K562 (cell line): ENCODE results near the gene RNF144A. TPM values are rescaled to one million over a fixed set of nuclear protein-coding genes. Genes with fewer than 3 reads are reported as not detected.
A peak's percentile ranks its signal among the peaks of the same experiment; 100 is the strongest.

Experiments
- BRD4 ChIP-seq: fragments of 200-600 bp; sonication (generic); IDR thresholded peaks from 2 replicates; pipeline ENCODE4 v1.6.1; 2017; ENCODE audit warnings: inconsistent platforms
- CCNT2 ChIP-seq: IDR thresholded peaks from 2 replicates; pipeline ENCODE4 v1.6.1; 2011; ENCODE audit warnings: borderline replicate concordance, low read depth, mild to moderate bottlenecking, moderate library complexity, mixed read lengths, low read length; ENCODE audit not compliant: insufficient read length; ENCODE audit errors: extremely low read depth
- ETV1 ChIP-seq: fragments of 450-650 bp; conservative IDR thresholded peaks from 2 replicates; pipeline ENCODE4 v1.6.1; 2016; ENCODE audit warnings: missing genetic modification characterization, control low read depth, low read depth, missing compliant biosample characterization
- GTF2B ChIP-seq: IDR thresholded peaks from 2 replicates; pipeline ENCODE4 v1.6.1; 2011; ENCODE audit not compliant: insufficient read length; ENCODE audit errors: extremely low read depth
- HCFC1 ChIP-seq: IDR thresholded peaks from 2 replicates; pipeline ENCODE4 v1.6.1; 2012; ENCODE audit warnings: low read depth, low read length, improper control_type of control experiment
- POLR2H ChIP-seq: IDR thresholded peaks from 2 replicates; pipeline ENCODE4 v1.6.1; 2016; ENCODE audit warnings: missing genetic modification characterization, low read depth, mild to moderate bottlenecking, control low read depth, missing compliant biosample characterization, moderate library complexity
- PTTG1 ChIP-seq: fragments of 450-650 bp; IDR thresholded peaks from 2 replicates; pipeline ENCODE4 v1.6.1; 2016; ENCODE audit warnings: low read depth, mild to moderate bottlenecking, missing genetic modification characterization, missing compliant biosample characterization
- SRF ChIP-seq, 2 experiments: fragments of 250-450, 450-650 bp in 1 of 2; sonication (Bioruptor Pico) in 1 of 2; sonication (generic) in 1 of 2; formaldehyde crosslinking; IDR thresholded peaks; 2 replicates each; pipeline versions ENCODE4 v1.5.0 to v1.5.1; 2020 to 2022; ENCODE audit warnings: mild to moderate bottlenecking in 1 of 2, missing genetic modification reagents in 1 of 2
- SRSF1 ChIP-seq: fragments of 200-400 bp; formaldehyde crosslinking; IDR thresholded peaks from 2 replicates; pipeline ENCODE4 v1.6.1; 2017; ENCODE audit warnings: mild to moderate bottlenecking, low read depth, low read length, moderate library complexity
- SRSF3 ChIP-seq: fragments of 200-400 bp; formaldehyde crosslinking; IDR thresholded peaks from 2 replicates; pipeline ENCODE4 v1.6.1; 2016; ENCODE audit warnings: mild to moderate bottlenecking, low read length, moderate library complexity; ENCODE audit not compliant: insufficient read depth
- SUPT5H ChIP-seq: fragments of 450-650 bp; IDR thresholded peaks from 2 replicates; pipeline ENCODE4 v1.6.1; 2016
- ZBTB11 ChIP-seq, 3 experiments: fragments of 200-800 bp in 1 of 3; fragments of 250-450 bp in 1 of 3; fragments of 450-650 bp in 1 of 3; sonication (Bioruptor Pico) in 1 of 3; sonication (Bioruptor generic) in 1 of 3; formaldehyde crosslinking in 1 of 3; IDR thresholded peaks; 2 replicates each; pipeline versions ENCODE4 v1.6.1 to v1.8.0; 2016 to 2022; ENCODE audit warnings: mild to moderate bottlenecking in 2 of 3, missing genetic modification characterization in 2 of 3, missing compliant biosample characterization in 1 of 3, moderate library complexity in 1 of 3
- ZBTB49 ChIP-seq: sonication (generic); formaldehyde crosslinking; IDR thresholded peaks from 2 replicates; pipeline ENCODE4 v1.8.0; 2022; ENCODE audit warnings: missing genetic modification reagents, mild to moderate bottlenecking, borderline replicate concordance
- ZBTB9 ChIP-seq: fragments of 450-650 bp; formaldehyde crosslinking; IDR thresholded peaks from 2 replicates; pipeline ENCODE4 v1.4.0; 2020; ENCODE audit warnings: mild to moderate bottlenecking, moderate library complexity
- ZFP91 ChIP-seq: sonication (generic); formaldehyde crosslinking; IDR thresholded peaks from 2 replicates; pipeline ENCODE4 v1.8.0; 2022; ENCODE audit warnings: mild to moderate bottlenecking, missing genetic modification reagents
- ZNF445 ChIP-seq: fragments of 250-450 bp; sonication (Bioruptor Pico); IDR thresholded peaks from 2 replicates; pipeline ENCODE4 v1.4.0; 2020; ENCODE audit warnings: low read depth, mild to moderate bottlenecking, moderate library complexity
- ZNF717 ChIP-seq: fragments of 250-450 bp; sonication (Bioruptor Pico); IDR thresholded peaks from 2 replicates; pipeline ENCODE4 v1.5.0; 2021
- polyA plus RNA-seq, 8 experiments: library from polyadenylated mRNA; depleted of rRNA in 4 of 8; stranded (reverse) in 5 of 8; unstranded in 3 of 8; fragments of >200 nt; fragmentation: Nextera tagmentation in 2 of 8; fragmentation: Illumina TruSeq in 1 of 8; extraction: Ambion mirVana in 2 of 8; extraction: Trizol in 1 of 8; gene quantifications; 2 replicates each; pipeline versions ENCODE4 v1.2.1 to v1.2.3, GENCODE V29; 2011 to 2014; ENCODE audit warnings: inconsistent platforms in 1 of 8, missing spikeins in 1 of 8
- total RNA-seq, 7 experiments: library from RNA; depleted of rRNA in 6 of 7; stranded (reverse); fragments of >200 nt in 6 of 7; fragmentation: Illumina TruSeq in 2 of 7; extraction: Trizol in 2 of 7; gene quantifications; 2 replicates each; pipeline versions ENCODE4 v1.2.1 to v1.2.3, GENCODE V29; 2011 to 2021; ENCODE audit warnings: low replicate concordance in 1 of 7

The RNF144A gene
- total and polyA plus RNA-seq, 9 of the 15 experiments (the other 6 are each of a cell fraction or from before 2014, with no cell fraction given), result 0.96 to 11.3 (median 6.2) TPM

- 0 out of 2 replicates have a peak, but pooled peaks have one; percentile 33 for TF ChIP-seq ZBTB9
- TF ChIP-seq CCNT2, result peak; percentile 90
- TF ChIP-seq ETV1, result no peak
- no peak for TF ChIP-seq BRD4
- no peak for TF ChIP-seq ZNF445 (CRISPR knock-in tag)
- TF ChIP-seq SUPT5H, result no peak
- TF ChIP-seq SRSF1, result no peak
- no peak for TF ChIP-seq ZBTB11 (CRISPR knock-in tag; IDR thresholded peaks at IDR 0.05)
- TF ChIP-seq ZNF717 (CRISPR knock-in tag), result no peak
- TF ChIP-seq PTTG1 (tag), result peak; percentile 22; the same call in 1 of the 2 replicates
- 0 out of 2 replicates have a peak, but pooled peaks have one; percentile 15 for TF ChIP-seq HCFC1
- no peak for TF ChIP-seq SRSF3
- peak in 1 of 2 experiments; percentile 59; a peak in 2 of 4 replicates for TF ChIP-seq SRF (CRISPR knock-in tag; IDR thresholded peaks at IDR 0.05)
- no peak for TF ChIP-seq ZBTB49
- no peak for TF ChIP-seq POLR2H (tag)
- TF ChIP-seq ZFP91, result no peak
- no peak for TF ChIP-seq GTF2B
Observed at GRCh38 chr2:6887751-6888192, 29.4 kb upstream of the RNF144A start (continued).
